ENCODE measurements around the gene SMPDL3B.
A peak's percentile ranks its signal among the peaks of the same experiment; 100 is the strongest.
"Not testable (repeated sequence)": the region's sequence is repeated elsewhere in the genome, so short reads cannot be mapped to it uniquely, and the experiment has no call there.

SMPDL3B gene

GRCh38 chr1:27971674-27972073 lies 36.9 kb downstream of the SMPDL3B start:
- no peak for DNase-seq

GRCh38 chr1:27972141-27972540 lies 37.3 kb downstream of the SMPDL3B start:
- DNase-seq, result no peak

GRCh38 chr1:27973771-27974416 lies 39.1 kb downstream of the SMPDL3B start:
- DNase-seq, result no peak

GRCh38 chr1:27974417-27974781 lies 39.6 kb downstream of the SMPDL3B start:
- no peak for DNase-seq

- peak; percentile 12 for DNase-seq
Measured at GRCh38 chr1:27979151-27979858, 44.5 kb downstream of the SMPDL3B start.

GRCh38 chr1:27979859-27980201 lies 45.0 kb downstream of the SMPDL3B start:
- DNase-seq, result no peak

GRCh38 chr1:27980216-27980845 lies 45.5 kb downstream of the SMPDL3B start:
- no peak for DNase-seq

- no peak for DNase-seq
Measured at GRCh38 chr1:27981145-27981544, 46.3 kb downstream of the SMPDL3B start.

- no peak for DNase-seq
Measured at GRCh38 chr1:27990920-27991537, 56.2 kb downstream of the SMPDL3B start.

- DNase-seq, result no peak
Measured at GRCh38 chr1:27992276-27992675, 57.5 kb downstream of the SMPDL3B start.

- no peak for DNase-seq
Measured at GRCh38 chr1:27993241-27993640, 58.4 kb downstream of the SMPDL3B start.

GRCh38 chr1:27994060-27994459 lies 59.3 kb downstream of the SMPDL3B start:
- no peak for DNase-seq

- DNase-seq, result not testable (repeated sequence)
Measured at GRCh38 chr1:27994526-27994925, 59.7 kb downstream of the SMPDL3B start.

- DNase-seq, result no peak
Measured at GRCh38 chr1:27999055-27999454, 64.3 kb downstream of the SMPDL3B start.

GRCh38 chr1:28002600-28002999 lies 67.8 kb downstream of the SMPDL3B start:
- no peak for DNase-seq

GRCh38 chr1:28003117-28003516 lies 68.3 kb downstream of the SMPDL3B start:
- not testable (repeated sequence) for DNase-seq

Data from NCI-H1436 treated with DMSO at 0.1 percent for 48 hours (cell line).